Glomerular visceral epithelial cell (primary cell): Measurements from ENCODE around the gene ITGB4.
A peak's percentile ranks its signal among the peaks of the same experiment; 100 is the strongest.

Experiments
- DNase-seq: peaks from one replicate; pipeline ENCODE4 v3.0.0-alpha.2; 2016; ENCODE audit errors: extremely low spot score

Gene ITGB4

GRCh38 chr17:75731086-75731715, 9.9 kb downstream of the ITGB4 start:
- DNase-seq: no peak

- no peak for DNase-seq
These were observed 10.6 kb downstream of the ITGB4 start for GRCh38 chr17:75731716-75732498.

- no peak for DNase-seq
These were observed 12.2 kb downstream of the ITGB4 start for GRCh38 chr17:75733471-75733870.

- DNase-seq: no peak
These were observed 13.5 kb downstream of the ITGB4 start for GRCh38 chr17:75734674-75735294.

GRCh38 chr17:75736173-75736835, 15.0 kb downstream of the ITGB4 start:
- no peak for DNase-seq

- DNase-seq: no peak
These were observed 16.1 kb downstream of the ITGB4 start for GRCh38 chr17:75737133-75737962.

- DNase-seq: peak; percentile 25
These were observed 17.1 kb downstream of the ITGB4 start for GRCh38 chr17:75738218-75738802.

- no peak for DNase-seq
These were observed 17.9 kb downstream of the ITGB4 start for GRCh38 chr17:75739174-75739573.

- no peak for DNase-seq
These were observed 18.5 kb downstream of the ITGB4 start for GRCh38 chr17:75739801-75740200.

- DNase-seq: no peak
These were observed 19.0 kb downstream of the ITGB4 start for GRCh38 chr17:75740215-75740614.

- DNase-seq: no peak
These were observed 19.4 kb downstream of the ITGB4 start for GRCh38 chr17:75740631-75741077.

- DNase-seq: no peak
These were observed 21.1 kb downstream of the ITGB4 start for GRCh38 chr17:75742337-75742736.

GRCh38 chr17:75743625-75744206, 22.5 kb downstream of the ITGB4 start:
- DNase-seq: no peak

GRCh38 chr17:75748706-75749105, 27.4 kb downstream of the ITGB4 start:
- DNase-seq: no peak

- peak; percentile 84 for DNase-seq
These were observed 28.5 kb downstream of the ITGB4 start for GRCh38 chr17:75749545-75750389.

- DNase-seq: no peak
These were observed 29.6 kb downstream of the ITGB4 start for GRCh38 chr17:75750661-75751423.

- DNase-seq: no peak
These were observed 30.6 kb downstream of the ITGB4 start for GRCh38 chr17:75751676-75752404.

GRCh38 chr17:75752405-75752709, 31.1 kb downstream of the ITGB4 start:
- DNase-seq: no peak
